Middle frontal gyrus (tissue), 1 donor: ENCODE measurements around the gene TCP11.
"Not testable (repeated sequence)": the region's sequence is repeated elsewhere in the genome, so short reads cannot be mapped to it uniquely, and the experiment has no call there.

Experiments
- DNase-seq: peaks from one replicate; pipeline ENCODE4 v3.0.0-alpha.2; 2015; ENCODE audit warnings: low spot score; ENCODE audit errors: extremely low spot score

The TCP11 gene

GRCh38 chr6:35147486-35147885 lies 6.3 kb upstream of the TCP11 start:
- DNase-seq: no peak

- no peak for DNase-seq
Measured at GRCh38 chr6:35147026-35147425, 5.9 kb upstream of the TCP11 start.

GRCh38 chr6:35146453-35146852 lies 5.3 kb upstream of the TCP11 start:
- DNase-seq: no peak

GRCh38 chr6:35145757-35146156 lies 4.6 kb upstream of the TCP11 start:
- DNase-seq: no peak

DNA sequence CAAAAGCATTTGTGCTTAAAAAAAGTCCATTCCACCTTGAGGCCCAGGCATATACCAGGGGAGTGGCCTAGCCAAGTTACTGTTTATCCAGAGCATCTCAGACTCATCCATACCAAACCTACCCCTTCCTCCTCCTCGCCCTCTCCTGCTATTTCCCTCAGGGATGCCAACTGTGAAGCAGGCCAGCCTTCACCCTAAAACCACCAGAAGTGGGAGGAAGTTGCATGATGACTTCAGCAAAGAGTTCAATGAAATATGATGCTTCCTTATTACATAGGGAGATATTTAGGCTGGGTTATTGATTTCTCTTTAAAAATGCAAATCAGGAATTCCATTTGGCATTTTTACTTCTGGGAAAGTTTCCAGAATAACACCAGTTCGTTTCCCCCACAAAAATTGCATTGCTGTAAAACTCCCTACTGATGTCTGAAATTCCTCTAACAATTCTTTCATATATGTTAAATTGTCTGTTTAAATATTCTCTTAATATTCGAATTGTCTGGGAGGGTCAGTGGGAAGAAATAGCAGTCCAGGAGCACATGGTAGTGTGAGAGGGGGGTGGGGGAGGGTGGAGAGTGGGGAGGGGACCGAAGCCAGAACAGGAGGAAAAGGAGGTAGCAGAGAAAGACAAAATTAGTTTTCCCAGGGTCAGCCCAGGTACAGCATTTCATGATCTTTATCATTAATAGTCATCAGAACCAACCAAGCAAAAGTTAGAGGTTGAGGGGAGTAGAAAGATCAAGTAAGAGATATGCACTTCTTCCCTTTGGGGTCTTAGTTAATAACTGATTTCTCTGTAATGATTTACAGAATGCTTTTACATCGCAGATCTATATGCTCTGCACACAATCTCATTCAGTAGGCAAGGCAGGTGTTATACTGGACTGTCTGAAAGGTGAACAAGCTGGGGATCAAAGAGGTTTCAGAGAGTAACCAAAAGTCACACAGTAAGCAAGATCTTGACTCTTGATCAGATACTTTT lies 1.7 kb upstream of the TCP11 start:
- no peak for DNase-seq

- no peak for DNase-seq
Measured at GRCh38 chr6:35140639-35141006, 516 bp downstream of the TCP11 start.

DNA sequence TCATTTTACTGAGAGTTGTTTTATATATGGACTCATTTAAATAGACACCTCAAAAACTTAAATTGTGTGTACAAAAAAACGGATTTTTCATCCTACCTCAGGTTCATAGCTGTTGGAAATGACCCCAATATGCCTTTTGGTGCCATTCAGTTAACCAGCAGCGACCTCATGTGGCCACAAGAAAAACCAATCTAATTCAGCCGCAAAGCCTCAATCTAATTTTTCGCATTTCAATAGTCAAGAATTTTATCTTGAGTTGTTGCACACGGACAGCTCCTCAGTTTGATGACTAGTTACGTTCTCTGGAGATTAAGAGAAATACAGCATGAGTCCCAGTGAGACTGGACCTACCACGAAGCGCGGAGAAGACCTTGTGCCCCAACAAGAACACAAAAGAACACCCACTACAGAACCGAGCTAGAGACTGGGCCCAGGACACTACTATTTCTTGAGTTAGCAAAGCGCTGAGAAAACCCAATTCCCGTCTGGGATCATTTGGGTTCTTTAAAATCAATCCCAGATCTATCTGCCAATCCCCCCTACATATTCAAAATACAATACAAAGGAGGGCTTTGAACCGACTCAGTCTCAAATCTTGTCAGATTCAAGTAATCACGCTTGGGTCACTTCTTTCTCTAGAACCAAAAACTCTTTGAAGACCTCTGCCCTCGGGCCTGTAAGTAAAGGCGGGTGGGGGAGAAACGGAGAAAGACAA lies 1.1 kb downstream of the TCP11 start:
- no peak for DNase-seq

- DNase-seq: no peak
Measured at GRCh38 chr6:35139470-35139869, 1.7 kb downstream of the TCP11 start.

GRCh38 chr6:35138191-35138590 lies 2.9 kb downstream of the TCP11 start:
- DNase-seq: not testable (repeated sequence)

DNA sequence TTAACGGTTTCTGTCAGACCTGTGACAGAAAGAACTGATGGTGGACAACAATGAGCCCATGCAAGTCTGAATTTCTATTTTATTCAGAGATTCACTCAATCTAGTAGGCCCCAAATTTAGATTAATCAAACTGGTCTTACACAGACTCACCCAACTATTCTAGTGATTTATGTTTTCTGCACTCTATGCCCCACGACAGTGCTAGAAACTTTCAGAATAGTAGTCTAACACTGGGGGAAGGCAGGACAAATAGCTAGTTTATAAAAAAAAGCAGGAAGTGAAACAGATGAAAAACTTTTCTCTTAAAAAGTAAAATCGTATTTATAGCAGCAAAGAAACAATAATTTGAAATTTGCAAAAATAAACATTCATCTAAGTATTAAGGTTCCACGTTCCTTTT lies 5.0 kb downstream of the TCP11 start:
- DNase-seq: no peak

- no peak for DNase-seq
Measured at GRCh38 chr6:35128496-35128895, 12.6 kb downstream of the TCP11 start.

- no peak for DNase-seq
Measured at GRCh38 chr6:35128042-35128441, 13.1 kb downstream of the TCP11 start.

DNA sequence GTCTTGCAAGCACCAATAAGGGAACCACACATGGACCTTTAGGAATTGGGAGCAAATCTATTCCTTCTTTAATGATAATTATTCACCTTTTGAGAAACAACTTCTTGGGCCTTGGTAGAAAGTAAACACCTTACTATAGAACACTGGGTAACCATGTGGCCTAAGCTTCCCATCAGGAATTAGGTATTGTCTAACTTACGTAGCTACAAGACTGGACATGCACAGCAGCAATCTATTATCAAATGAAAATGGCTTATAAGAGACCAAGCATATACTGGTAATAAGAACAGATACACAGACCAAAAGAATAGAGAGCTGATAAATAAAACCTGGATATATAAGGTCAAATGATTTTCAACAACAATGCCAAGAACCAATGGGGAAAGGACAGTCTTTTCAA lies 16.8 kb downstream of the TCP11 start:
- no peak for DNase-seq

DNA sequence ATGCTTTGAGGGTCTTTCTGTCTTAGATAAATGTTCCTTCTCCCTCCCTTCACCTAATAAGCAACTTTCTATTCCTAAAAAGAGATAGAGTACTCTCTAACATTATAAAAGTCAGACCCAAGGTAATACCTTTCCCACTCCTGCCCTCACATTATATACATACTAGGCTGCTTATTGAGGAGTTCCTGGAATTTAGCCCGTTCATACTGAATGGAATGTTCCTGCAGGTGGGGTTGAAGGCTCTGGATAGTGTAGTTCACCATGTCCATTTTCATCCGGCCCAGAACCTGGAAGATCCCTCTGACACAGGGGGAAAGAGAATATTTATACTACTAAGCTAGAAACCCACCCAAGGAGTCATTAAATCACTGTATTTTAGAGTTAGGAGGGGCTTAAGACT lies 20.4 kb downstream of the TCP11 start:
- DNase-seq: no peak

DNA sequence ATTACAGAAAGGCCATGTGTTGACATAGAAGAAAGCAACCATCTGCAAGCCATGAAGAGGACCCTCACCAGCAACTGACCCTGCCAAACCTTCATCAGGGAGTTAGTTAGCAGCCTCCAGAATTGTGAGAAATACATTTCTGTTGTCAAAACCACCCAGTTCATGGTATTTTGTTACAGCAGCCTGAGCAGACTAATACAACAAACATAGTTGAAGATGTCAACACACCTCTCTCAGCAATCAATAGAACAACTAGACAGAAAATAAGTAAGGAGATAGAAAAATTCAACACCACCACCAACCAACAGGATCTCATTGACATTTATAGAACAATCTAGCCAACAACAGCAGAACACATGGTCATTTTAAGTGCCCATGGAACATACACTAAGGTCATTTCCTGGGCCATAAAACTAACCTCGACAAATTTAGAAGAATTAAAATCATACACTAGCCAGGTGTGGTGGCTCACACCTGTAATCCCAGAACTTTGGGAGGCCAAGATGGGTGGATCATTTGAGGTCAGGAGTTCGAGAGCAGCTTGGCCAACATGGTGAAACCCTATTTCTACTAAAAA lies 32.7 kb downstream of the TCP11 start:
- no peak for DNase-seq

GRCh38 chr6:35107761-35108160 lies 33.4 kb downstream of the TCP11 start:
- DNase-seq: not testable (repeated sequence)

GRCh38 chr6:35107208-35107607 lies 33.9 kb downstream of the TCP11 start:
- not testable (repeated sequence) for DNase-seq

DNA sequence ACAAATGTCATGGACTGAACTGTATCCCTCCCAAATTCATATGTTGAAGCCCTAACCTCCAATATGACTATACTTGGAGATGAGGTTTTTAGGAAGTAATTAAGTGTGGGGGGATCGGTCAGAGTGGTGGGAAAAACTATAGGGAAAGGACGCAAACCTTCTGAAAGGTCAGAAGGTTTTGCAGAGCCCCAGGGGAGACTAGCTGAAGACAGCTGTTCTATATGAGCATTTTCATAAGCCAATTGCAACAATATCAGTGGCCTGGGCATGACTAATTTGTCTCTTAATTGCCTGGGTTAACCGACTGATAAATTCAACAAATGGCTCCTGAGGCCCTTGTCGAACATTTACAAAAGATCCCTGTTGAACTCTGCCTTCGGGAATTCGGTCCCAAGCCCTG lies 35.1 kb downstream of the TCP11 start:
- not testable (repeated sequence) for DNase-seq

DNA sequence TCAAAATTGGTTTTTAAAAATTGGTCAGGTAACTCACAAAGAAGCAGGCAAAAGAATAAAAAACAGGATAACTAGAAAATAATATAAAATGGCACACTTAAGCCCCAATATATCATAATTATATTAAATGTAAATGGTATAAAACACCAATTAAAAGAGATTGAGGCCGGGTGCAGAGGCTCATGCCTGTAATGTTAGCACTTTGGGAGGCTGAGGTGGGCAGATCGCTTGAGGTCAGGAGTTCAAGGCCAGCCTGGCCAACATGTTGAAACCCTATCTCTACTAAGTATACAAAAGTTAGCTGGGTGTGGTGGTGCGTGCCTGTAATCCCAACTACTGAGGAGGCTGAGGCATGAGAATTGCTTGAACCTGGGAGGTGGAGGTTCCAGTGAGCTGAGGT lies 36.1 kb downstream of the TCP11 start:
- DNase-seq: no peak

- DNase-seq: no peak
Measured at GRCh38 chr6:35099116-35099515, 42.0 kb downstream of the TCP11 start.

DNA sequence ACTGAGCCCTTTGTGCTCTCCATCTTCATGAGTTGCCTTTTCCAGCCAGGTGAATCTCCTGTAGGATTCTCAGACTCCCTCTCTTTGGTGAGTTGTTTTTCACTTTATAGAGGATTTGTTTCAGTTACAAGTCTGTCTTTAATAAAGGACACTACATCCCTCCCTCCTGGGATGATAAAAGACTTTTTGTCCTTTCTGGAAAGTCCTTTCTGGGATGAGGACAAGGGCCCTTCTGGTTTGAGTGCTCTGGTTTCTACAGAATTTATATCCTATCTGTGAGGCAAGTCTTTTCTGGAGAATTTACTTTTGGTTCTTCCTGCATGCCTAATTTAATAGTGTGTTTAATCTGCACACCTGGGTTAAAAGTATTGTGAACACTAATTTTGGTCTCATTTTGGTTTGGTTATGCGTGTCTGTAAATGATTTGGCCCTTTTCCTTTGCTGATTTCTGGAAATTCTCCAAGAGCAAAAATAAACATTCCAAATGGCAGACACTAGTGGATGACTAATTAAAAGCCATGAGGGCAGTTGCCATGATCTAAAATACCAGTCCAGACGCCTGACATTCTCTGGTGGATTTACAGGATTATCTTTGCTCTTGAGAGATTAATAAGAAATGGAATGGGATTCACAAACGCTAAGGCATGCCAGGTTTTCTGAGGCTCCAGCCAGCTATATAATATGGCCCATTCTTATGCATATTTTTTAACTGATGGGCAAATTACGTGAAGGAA lies 44.8 kb downstream of the TCP11 start:
- DNase-seq: no peak

GRCh38 chr6:35094183-35094582 lies 47.0 kb downstream of the TCP11 start:
- DNase-seq: no peak
